Esophagus squamous epithelium (tissue), 4 donors: ENCODE measurements around the gene KCNQ1.

Source experiments
- CTCF ChIP-seq, 6 experiments: fragments of 450-650 bp in 4 of 6; fragments of 200-600 bp in 2 of 6; sonication (generic) in 2 of 6; IDR thresholded peaks; one replicate each; pipeline ENCODE4 v1.5.1; 2016 to 2019; ENCODE audit warnings: antibody characterized with exemption in 6 of 6, mild to moderate bottlenecking in 4 of 6, moderate library complexity in 4 of 6
- POLR2A ChIP-seq, 4 donors: fragments of 450-650 bp; IDR thresholded peaks; one replicate each; pipeline ENCODE4 v1.6.1; 2017; ENCODE audit warnings: antibody characterized with exemption in 4 of 4, mild to moderate bottlenecking in 4 of 4, moderate library complexity in 3 of 4

- no peak for TF ChIP-seq POLR2A (IDR thresholded peaks at IDR 0.05)
- TF ChIP-seq CTCF (IDR thresholded peaks at IDR 0.05) = no peak
Measured at GRCh38 chr11:2569321-2569721, 124.5 kb downstream of the KCNQ1 start.
